Neural cell (in vitro differentiated cells): ENCODE data around the gene CLEC19A.

Source experiments
- MXI1 ChIP-seq: fragments of 450-650 bp; conservative IDR thresholded peaks from 2 replicates; pipeline ENCODE4 v1.6.1; 2014; ENCODE audit warnings: antibody characterized with exemption, mild to moderate bottlenecking; ENCODE audit not compliant: poor library complexity, severe bottlenecking
- POLR2AphosphoS5 ChIP-seq: IDR thresholded peaks from 2 replicates; pipeline ENCODE4 v1.6.1; 2012
- RAD21 ChIP-seq: fragments of 450-650 bp; conservative IDR thresholded peaks from 2 replicates; pipeline ENCODE4 v1.6.1; 2014; ENCODE audit warnings: antibody characterized with exemption, mild to moderate bottlenecking, moderate library complexity
- TF ChIP-seq, protein P1 (sequence below): fragments of 450-650 bp; IDR thresholded peaks from 2 replicates; pipeline ENCODE4 v1.5.1; 2014; ENCODE audit warnings: antibody characterized with exemption, mild to moderate bottlenecking, moderate library complexity; ENCODE audit not compliant: poor library complexity, severe bottlenecking

DNA sequence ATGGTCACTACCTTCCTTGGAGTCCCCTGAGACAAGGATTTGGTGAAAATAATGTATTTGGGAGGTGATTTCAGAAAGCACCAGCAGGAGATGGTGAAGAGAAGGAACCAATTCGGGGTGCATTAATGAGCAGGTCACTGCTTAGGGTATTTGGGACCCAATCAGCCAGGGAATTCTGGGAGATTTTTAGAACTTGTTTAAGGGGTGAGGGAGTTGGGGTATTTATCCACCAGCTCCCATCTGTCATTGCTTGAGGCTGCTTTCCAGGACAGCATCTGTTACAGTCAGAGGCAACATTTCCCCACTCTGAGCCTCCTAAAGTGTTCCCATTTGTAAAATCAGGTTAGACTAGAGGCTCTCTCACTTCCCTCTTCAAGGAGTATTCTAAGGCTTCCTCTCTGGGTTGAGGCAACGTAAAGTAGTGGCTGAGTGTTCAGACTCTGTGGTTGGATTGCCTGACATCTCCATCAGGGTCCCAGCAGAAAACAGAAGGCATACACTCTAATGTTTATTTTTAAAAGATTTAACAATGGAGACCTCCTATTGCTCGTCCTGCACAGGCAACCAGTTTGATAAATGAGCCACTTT lies 60.9 kb downstream of the CLEC19A start:
- TF ChIP-seq MXI1 (no peak), RAD21 (no peak), POLR2AphosphoS5 (no peak)
- TF ChIP-seq, protein P1, sequence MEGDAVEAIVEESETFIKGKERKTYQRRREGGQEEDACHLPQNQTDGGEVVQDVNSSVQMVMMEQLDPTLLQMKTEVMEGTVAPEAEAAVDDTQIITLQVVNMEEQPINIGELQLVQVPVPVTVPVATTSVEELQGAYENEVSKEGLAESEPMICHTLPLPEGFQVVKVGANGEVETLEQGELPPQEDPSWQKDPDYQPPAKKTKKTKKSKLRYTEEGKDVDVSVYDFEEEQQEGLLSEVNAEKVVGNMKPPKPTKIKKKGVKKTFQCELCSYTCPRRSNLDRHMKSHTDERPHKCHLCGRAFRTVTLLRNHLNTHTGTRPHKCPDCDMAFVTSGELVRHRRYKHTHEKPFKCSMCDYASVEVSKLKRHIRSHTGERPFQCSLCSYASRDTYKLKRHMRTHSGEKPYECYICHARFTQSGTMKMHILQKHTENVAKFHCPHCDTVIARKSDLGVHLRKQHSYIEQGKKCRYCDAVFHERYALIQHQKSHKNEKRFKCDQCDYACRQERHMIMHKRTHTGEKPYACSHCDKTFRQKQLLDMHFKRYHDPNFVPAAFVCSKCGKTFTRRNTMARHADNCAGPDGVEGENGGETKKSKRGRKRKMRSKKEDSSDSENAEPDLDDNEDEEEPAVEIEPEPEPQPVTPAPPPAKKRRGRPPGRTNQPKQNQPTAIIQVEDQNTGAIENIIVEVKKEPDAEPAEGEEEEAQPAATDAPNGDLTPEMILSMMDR: no peak
